Renal pelvis (tissue), 4 donors: ENCODE measurements around the gene CHKB. TPM values are rescaled to one million over a fixed set of nuclear protein-coding genes. Genes with fewer than 3 reads are reported as not detected.

Experiments
- DNase-seq: peaks from one replicate; pipeline ENCODE4 v3.0.0-alpha.2; 2013
- polyA plus RNA-seq, 3 donors: library from polyadenylated mRNA; unstranded; fragments of 120-200 nt; gene quantifications; one replicate each; pipeline ENCODE4 v1.2.1, GENCODE V29; 2013; ENCODE audit not compliant: insufficient read length in 3 of 3

The CHKB gene
- polyA plus RNA-seq, 3 donors: 74.5 to 109 (median 105) TPM

DNA sequence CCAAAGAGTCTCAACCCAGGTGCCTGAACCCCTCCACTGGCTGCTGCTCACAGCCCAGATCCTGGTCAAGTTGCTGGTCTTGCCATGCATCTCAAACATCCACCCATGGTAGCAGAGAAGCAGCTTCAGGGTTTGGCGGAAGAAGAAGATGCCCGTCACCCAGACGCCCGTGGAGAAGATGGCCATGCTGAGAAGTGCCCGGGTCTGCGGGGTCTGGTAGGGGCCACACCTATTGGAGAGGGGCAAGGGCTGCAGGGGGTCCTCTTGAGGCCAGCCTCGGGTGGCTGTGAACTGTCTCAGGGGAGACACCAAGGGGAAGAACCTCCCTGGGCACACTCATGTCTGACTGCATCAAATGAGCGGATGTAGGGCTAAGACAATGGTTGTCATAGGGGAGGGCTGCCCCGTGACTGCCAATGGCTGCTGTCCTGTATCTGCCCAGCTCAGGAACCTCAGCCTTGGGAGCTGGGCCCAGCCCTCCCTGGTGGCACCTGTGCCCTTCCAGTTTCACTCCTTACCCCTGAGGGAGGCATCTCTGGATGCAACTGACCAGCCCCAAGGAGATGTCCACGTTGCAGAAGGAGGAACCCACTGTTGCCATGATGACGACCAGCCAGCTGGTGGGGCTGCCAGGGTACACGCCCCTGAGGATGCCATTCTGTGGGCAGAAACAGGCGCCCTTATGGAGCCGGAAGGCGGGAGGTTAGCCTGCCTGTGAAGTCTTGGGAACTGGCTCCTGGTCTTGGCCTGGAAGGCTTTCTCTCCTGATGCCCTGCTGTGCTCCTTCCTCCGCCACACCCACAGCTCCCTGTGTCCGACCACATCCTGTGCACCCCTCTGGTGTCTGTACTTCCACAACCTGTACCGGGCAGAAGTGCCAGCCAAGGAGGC is 5.6 kb downstream of the CHKB start:
- no peak for DNase-seq

DNA sequence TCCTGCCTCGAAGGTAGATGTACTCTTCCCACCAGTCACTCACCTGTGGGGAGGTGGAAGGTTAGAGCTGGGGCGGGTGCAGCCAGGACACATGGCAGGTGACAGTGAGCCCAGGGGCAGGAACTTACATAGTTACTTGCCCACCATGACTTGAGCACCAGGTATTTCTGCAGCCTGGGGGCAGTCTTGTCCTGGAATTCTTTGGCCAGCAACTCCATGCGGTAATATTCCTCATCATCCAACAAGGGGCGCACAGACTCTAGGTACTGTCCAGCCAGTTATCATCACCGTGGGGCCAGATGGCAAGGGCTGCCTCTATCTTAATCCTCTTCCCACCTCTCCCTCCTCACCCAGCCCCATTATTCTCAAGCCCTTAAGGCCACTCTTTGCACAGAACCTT is 6.6 kb downstream of the CHKB start:
- DNase-seq: peak; percentile 52

DNA sequence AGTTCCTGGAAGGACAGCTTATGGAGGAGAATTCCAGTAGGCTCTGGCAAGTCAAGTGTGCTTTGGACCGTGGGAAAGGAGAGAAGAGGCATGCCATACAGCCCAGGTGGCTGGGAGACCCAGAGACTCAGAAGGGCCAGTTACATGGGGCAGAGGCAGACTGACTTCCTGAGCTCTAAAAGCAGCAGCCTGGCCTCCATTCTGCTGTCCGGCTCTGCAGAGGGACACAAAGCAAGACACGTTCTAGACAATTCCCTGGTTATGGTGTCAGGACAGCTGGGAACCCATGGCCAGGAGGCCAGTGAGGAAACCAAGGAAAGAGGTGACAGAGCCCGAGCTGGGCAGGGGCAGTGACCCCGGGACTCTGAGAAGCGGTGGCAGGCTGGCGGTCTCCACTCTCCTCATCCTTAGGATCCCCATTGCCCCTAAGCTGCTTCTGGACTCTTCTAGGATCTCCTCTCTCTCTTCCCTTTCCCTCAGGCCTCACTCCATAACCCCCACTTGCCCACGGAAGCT is 7.2 kb downstream of the CHKB start:
- DNase-seq: no peak

DNA sequence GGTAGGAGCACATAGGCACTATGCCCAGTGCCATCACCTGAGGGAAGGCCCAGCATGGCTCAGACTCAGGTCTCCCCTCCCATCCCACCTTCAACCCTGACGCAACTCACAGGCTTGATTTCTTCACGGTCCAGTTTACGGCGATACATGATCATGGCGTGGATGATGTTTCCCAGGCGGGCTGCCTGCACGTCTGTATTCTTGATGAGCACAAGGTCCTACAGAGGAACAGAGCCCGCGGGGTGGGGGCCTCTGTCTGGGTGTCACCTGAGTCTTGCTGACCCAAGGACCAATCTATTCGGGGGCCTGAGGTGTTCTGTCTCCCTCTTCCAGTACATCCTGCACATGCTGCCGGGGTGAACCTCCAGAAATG is 8.3 kb downstream of the CHKB start:
- no peak for DNase-seq

DNA sequence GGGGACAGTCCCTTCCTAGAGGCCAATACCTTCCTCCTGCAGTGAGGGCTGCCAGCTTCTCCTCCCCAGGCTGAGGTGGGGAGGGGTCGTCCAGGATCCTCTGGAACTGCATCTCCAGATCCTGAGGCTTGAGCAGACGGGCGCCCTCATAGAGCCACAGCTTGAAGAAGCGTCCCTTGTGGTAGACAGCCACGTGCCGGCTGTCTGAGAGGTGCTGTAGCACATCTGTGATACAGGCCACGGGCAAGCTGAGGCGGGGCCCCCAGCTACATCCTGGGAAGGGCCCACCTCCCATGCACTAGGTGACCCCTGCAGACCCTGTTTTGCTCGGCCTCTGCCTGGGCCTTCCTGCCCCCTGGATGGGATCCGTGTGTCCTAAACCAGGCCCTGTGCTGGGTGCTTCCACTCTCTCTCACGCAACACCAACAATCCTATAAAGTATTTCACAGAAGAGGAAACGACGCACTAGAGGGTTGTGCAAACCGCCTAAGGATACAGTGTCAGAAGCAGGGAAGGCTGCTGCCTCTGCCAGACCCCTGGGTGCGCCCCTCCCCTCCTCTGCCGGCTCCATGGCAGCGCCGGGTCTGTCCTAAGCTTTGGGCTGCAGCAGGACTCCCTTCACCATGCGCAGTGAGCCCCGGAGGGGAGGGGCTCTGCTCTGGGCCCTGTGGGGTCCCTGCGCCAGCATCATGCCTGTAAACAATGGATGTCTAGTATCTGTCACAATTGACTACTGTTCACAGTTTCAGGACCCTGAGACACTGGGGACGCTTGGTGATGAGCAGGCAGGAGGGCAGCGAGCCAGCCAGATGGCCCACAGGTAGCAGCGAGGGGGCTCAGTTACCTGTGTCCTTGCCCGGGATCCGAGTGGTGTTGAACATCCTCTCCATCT is 8.9 kb downstream of the CHKB start:
- DNase-seq: no peak

DNA sequence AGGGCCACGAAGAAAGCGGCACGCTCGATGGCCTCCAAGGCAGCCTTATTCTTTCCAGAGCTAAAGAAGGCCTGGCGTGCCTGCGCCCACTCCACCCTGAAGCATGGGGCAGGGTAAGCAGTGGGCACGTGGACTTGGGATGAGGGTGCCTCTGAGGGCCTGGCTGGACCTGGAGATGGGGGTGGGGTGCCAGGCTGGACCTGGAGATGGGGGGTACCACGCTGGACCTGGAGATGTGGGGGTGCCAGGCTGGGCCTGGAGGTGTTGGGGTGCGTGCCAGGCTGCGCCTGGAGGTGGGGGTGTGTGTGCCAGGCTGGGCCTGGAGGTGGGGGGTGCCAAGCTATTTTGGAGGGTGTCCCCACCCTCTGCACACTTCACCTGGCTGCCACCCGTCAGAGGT is 9.7 kb downstream of the CHKB start:
- no peak for DNase-seq

DNA sequence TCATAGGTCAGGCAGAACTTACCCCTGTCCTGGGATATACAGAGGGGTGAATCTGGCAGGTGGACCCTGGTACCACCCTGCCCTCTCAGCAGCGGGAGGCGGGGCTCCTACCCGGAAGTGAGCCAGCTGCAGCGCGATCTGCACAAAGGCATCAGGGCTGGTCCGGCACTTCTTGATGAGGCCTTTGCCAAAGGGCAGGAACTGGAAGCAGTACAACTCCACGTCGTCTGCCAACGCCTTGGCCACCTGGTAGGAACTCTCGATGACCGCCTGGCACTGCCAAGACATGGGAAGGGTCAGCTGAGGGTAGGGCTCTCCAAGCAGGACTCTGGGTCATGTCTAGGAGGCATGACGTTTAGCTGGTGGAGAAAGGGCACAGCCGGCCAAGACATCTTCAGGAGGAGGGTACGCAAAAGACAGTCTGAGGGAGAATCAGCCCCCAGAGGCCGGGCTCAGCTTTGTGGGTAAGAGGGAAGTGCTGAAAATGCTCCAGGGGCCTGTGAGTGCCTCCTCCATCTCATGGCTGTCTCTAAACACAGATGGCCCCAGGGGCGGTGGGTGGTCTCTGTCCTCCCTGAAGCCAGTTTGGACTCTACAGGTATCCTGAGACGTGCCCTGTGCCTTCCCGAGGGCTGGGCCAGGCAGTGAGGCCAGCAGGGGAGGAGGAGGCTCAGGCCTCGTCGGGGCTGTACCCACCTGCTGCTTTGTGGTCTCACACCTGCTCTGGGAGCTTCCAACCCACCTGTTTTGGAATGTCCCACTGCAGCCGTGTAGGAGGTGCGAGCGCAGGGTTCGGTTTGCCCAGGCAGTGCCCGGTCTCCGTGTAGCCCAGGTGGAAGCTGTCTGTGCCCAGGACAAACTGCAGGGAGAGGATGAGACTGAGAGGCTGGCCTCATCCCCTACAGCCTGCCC is 11.1 kb downstream of the CHKB start:
- no peak for DNase-seq

DNA sequence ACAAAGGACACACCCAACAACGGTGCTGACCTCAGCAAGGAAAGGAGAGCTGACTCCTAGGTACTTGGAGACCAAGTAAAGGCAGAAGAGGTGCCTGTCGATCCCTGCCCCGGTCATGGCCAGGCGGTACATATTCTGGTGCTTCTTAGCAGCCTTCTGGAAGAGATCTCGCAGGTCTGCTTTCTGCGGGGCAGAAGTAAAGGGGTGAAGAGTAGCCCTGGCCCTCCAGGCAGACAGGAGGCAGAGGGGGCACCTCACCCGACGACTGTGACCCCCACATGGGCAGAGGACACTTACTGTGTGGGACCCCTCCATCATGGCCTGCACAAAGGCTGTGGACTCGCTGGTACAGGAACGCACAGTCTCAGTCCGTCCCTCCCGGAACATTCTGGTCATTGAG is 11.8 kb downstream of the CHKB start:
- no peak for DNase-seq

DNA sequence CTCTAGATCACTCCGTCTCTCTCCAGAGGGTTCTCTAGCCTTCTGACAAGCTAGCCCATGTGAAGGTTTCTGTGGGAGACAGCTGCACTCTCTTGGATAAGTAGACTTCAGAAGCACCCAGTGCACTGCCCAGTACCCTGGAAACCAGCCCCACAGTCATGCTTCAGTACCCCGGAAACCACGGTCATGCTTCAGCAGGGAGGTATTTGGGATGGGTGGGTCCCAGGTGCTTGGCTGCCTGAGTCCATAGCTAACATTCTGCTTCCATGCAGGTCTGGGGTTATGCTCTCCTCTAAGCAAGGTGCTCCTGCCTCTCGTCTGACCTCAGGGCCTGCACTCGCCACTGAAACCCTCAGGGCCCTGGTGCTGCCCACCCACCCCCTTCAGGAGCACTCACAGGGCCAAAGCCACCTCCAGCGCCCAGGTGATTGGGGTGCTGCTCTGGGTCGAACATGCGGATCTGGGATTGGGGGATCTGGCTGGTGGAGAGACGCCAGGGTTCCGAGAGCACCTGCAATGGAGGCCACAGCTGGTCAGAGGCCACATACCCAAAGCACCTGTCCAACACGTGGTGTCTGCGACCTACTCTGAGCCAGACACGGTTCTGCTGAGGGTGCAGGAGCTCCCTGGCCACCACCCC is 12.6 kb downstream of the CHKB start:
- no peak for DNase-seq

- no peak for DNase-seq
Measured at GRCh38 chr22:50569041-50569459, 13.6 kb downstream of the CHKB start.

DNA sequence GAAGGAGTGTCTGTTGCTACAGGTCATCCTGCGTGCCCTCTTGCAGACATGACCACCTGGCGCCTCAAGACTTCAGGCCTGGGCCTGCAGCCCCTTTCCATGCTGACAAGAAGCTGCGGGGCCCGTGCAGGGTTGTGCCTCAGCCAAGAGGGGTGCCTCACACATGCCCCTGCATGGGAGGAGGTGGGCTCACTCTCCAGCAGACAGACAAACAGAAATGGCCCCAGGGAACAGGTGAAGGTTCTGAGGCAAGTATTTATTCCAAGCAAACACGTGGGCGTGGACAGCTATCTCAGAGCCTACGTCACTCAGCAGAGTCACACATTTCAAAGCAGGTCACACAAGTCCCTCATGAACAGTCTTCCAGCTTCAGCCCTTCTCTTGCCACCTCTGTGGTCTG is 14.0 kb downstream of the CHKB start:
- DNase-seq: no peak

DNA sequence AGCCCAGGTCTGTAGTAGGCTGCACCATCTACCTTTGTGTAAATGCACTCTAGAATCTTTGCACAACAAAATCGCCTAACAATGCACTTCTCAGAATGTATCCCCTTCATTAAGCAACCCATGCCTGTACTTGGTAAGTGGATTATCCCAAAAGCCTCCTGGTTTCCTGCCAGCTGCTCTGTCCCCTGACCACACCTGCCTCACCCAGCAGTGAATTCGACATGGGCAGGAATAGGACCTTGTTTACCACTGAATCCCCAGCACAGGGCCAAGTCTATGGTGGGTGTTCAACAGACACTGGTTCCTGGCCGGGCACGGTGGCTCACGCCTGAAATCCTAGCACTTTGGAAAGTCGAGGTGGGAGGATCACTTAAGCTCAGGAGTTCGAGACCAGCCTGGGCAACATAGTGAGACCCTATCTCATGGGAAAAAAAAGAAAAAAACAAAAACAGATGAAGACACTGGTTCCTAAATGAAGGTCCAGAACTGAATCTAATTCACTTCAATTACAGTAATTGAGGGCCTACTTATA is 14.9 kb downstream of the CHKB start:
- no peak for DNase-seq

DNA sequence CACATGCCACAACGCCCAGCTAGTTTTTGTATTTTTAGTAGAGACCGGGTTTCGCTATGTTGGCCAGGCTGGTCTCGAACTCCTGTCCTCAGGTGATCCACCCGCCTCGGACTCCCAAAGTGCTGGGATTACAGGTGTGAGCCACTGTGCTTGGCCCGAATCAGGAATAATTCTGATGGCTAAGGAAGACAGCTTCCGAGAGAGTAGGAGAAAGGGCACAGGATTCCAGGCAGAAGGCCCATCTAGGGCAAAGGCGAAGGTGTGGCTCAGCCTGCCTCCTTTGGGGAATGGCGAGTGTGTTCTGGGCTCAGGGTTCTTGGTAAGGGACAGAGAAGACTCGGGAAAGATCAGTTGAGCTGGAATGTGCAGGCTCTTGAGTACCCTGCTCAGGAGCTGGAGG is 18.4 kb downstream of the CHKB start:
- no peak for DNase-seq

GRCh38 chr22:50563413-50564160 is 19.1 kb downstream of the CHKB start:
- DNase-seq: no peak

- peak; percentile 93 for DNase-seq
Measured at GRCh38 chr22:50562523-50563412, 19.9 kb downstream of the CHKB start, which contains the start of gene SYCE3. Gene SYCE3 (minus strand): TSS chr22:50562919. CDS start chr22:50556405, 6,514 bp downstream.

DNA sequence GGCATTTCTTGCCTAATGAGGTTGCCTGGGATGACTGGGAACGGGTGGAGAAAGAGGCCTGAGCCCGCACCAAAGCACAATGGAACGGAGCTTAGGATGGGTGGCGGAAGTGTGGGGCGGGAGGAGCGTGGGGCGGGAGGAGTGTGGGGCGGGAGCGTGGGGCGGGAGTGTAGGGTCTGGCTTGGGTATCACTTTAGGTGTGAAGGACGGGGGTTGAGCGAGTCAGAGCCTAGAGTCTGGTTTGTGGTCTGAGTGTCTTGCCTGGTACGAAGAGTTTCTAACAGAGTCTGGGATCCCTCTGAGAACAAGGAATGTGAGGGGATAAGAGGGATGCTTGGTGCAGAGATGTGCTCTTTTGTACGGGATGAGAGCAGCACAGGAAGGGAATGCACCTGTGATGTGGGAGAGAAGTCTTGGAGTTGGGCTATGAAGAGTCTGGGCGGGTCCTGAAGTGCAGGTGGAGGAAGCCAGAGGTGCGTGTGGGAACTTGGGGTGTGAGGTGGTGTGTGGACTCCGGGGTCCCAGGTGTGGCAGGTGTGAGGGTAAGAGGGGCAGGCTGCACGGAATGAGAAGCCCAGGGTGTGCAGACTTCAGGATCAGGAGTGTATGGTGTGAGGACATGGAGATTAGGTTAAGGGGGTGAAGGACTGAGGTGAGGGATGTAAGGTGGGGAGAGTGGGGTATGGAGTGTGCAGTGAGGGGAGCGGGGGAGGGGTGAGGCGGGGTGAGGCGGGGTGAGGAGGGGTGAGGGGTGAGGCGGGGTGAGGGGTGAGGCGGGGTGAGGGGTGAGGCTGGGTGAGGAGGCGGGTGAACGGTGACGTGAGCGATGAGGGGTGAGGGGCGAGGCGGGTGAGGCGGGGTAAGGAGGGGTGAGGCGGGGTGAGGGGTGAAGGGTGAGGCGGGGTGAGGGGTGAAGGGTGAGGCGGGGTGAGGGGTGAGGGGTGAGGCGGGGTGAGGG is 21.0 kb downstream of the CHKB start:
- no peak for DNase-seq

DNA sequence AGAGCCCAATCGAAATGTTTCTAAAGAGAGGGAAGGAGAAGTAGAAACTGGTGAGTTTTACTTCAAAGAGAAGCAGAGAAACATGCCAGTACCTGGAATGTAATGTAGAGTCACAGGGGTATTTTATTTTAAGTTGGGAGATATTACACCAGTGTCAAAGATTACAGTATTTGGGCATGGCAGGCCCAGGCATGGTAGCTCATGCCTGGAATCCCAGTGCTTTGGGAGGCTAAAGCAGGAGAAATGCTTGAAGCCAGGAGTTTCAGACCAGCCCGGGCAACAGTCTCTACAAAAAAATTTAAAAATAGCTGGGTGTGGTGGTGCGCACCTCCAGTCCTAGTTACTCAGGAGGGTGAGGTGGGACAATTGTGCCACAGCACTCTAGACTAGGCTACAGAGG is 22.6 kb downstream of the CHKB start:
- no peak for DNase-seq

DNA sequence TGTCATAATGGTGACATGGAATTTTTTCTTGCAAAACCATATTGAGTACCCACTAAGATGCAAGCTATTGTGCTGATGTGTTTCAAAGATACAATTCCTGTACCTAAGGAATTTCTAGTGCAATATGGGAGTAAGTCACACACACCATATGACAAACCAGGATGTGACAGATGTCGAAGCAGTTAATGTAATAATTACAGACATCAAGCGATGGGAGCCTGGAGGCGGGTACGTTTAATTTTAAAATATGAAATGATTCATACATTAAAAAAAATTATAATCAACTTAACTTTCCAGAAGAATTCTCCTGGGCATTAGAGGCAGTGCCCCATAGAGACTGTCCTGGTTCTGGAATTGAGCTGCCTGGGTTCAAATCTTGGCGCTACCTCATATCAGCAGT is 25.9 kb downstream of the CHKB start:
- no peak for DNase-seq
